Caco-2 (cell line): ENCODE data around the gene OR52M1. TPM values are rescaled to one million over a fixed set of nuclear protein-coding genes. Genes with fewer than 3 reads are reported as not detected.

Experiments
- BruUV-seq: library from RNA; stranded (reverse); fragments of 400-500 nt; replicated peaks from 2 replicates; lab custom pipeline; 2021; lab: Mats Ljungman, UMichigan
- CTCF ChIA-PET: fragments of 300-600 bp; sonication (Branson Sonifier 250); formaldehyde crosslinking; loops from one replicate; lab custom pipeline; 2022; ENCODE audit warnings: antibody characterized with exemption; lab: Charles Lee
- POLR2A ChIA-PET: fragments of 300-600 bp; sonication (Branson Sonifier 250); formaldehyde crosslinking; loops from one replicate; lab custom pipeline; 2022; ENCODE audit warnings: antibody characterized with exemption; lab: Charles Lee
- DNase-seq, 2 experiments: peaks; one replicate each; pipeline versions ENCODE4 v3.0.0 to v3.0.0-alpha.2; 2020 to 2022
- H3K27me3 ChIP-seq: replicated peaks from 2 replicates; pipeline ENCODE4 v1.6.0; 2011; ENCODE audit warnings: low read length; ENCODE audit not compliant: control insufficient read depth, insufficient read depth
- H3K36me3 ChIP-seq: 2 replicates; pipeline ENCODE4 v1.5.1; 2011; ENCODE audit warnings: low read length; ENCODE audit not compliant: control insufficient read depth, insufficient read depth
- H3K4me1 ChIP-seq: fragments of 250-450 bp; sonication (Bioruptor Pico); 2 replicates; pipeline ENCODE4 v1.5.1; 2020; ENCODE audit warnings: mild to moderate bottlenecking
- H3K4me3 ChIP-seq: 2 replicates; pipeline ENCODE4 v1.5.1; 2011; ENCODE audit warnings: low read depth, mild to moderate bottlenecking, control low read depth, low read length
- H3K9me3 ChIP-seq: fragments of 250-450 bp; sonication (Bioruptor Pico); 2 replicates; pipeline ENCODE4 v1.5.1; 2020; ENCODE audit warnings: mild to moderate bottlenecking, moderate library complexity
- H3K27ac Mint-ChIP-seq: one replicate; pipeline ENCODE4 v1.8.0; 2022; ENCODE audit warnings: mixed read lengths; ENCODE audit not compliant: unreplicated experiment
- H3K27me3 Mint-ChIP-seq: one replicate; pipeline ENCODE4 v1.8.0; 2022; ENCODE audit warnings: mixed read lengths; ENCODE audit not compliant: insufficient read depth, unreplicated experiment
- H3K36me3 Mint-ChIP-seq: one replicate; pipeline ENCODE4 v1.8.0; 2022; ENCODE audit warnings: mild to moderate bottlenecking, mixed read lengths; ENCODE audit not compliant: insufficient read depth, unreplicated experiment
- H3K4me1 Mint-ChIP-seq: one replicate; pipeline ENCODE4 v1.8.0; 2022; ENCODE audit warnings: low read depth, mixed read lengths; ENCODE audit not compliant: unreplicated experiment
- H3K4me3 Mint-ChIP-seq: one replicate; pipeline ENCODE4 v1.8.0; 2022; ENCODE audit warnings: mild to moderate bottlenecking, moderate library complexity, mixed read lengths; ENCODE audit not compliant: unreplicated experiment
- H3K9me3 Mint-ChIP-seq: one replicate; pipeline ENCODE4 v1.8.0; 2022; ENCODE audit warnings: mixed read lengths; ENCODE audit not compliant: unreplicated experiment
- CTCF ChIP-seq, 2 experiments: fragments of 200-600 bp in 1 of 2; IDR thresholded peaks; 1 replicate in 1 of 2; 2 replicates in 1 of 2; pipeline versions ENCODE4 v1.5.1 to v1.8.0; 2011 to 2022; ENCODE audit warnings: antibody characterized with exemption in 1 of 2, control low read depth in 1 of 2, inconsistent platforms in 1 of 2, low read depth in 1 of 2, low read length in 1 of 2, mild to moderate bottlenecking in 1 of 2, moderate library complexity in 1 of 2; ENCODE audit not compliant: insufficient read depth in 1 of 2, severe bottlenecking in 1 of 2, unreplicated experiment in 1 of 2
- intact Hi-C: fragments of 100-400 bp; cut with micrococcal nuclease; formaldehyde crosslinking; loops from one replicate; pipeline ENCODE4 v1.10.0; 2022; ENCODE audit not compliant: unreplicated experiment
- total RNA-seq: library from RNA; stranded (reverse); gene quantifications from 2 replicates; pipeline ENCODE4 v1.2.3, GENCODE V29; 2022

The OR52M1 gene
- total RNA-seq, 1 experiment from 2014 or later: not detected

- no TSS peak for BruUV-seq
- ChIA-PET CTCF (no interaction called here), POLR2A (no interaction called here)
- DNase-seq: no peak
- TF ChIP-seq CTCF (IDR thresholded peaks at IDR 0.05; ENCODE audit: insufficient read depth in 1 of 2, low read depth in 1 of 2, low read length in 1 of 2, severe bottlenecking in 1 of 2, unreplicated experiment in 1 of 2): no peak
- Mint-ChIP-seq H3K36me3 (no peaks in the 10 kb centered on the region), H3K4me3 (no peak overlapping the region), H3K27ac (no peak overlapping the region), H3K9me3 (no peaks in the 10 kb centered on the region), H3K27me3 (no peaks in the 10 kb centered on the region), H3K4me1 (no peaks in the 10 kb centered on the region)
- H3K9me3 ChIP-seq: no peaks in the 10 kb centered on the region
- no peaks in the 10 kb centered on the region for H3K36me3 ChIP-seq
- no peak overlapping the region for H3K4me3 ChIP-seq
- no peaks in the 10 kb centered on the region for H3K4me1 ChIP-seq
- no peaks in the 10 kb centered on the region; the same call in 1 of the 2 replicates for H3K27me3 ChIP-seq
- intact Hi-C loops: no loop called here
Observed at GRCh38 chr11:4569075-4569474, 24.1 kb downstream of the OR52M1 start.

GRCh38 chr11:4576880-4577279 is 31.9 kb downstream of the OR52M1 start:
- intact Hi-C loops: no loop called here
- no peak for DNase-seq

GRCh38 chr11:4577761-4578160 is 32.8 kb downstream of the OR52M1 start:
- H3K27me3 ChIP-seq: no peaks in the 10 kb centered on the region
- H3K36me3 ChIP-seq: no peaks in the 10 kb centered on the region
- CTCF ChIA-PET: no interaction called here
- intact Hi-C loops: no loop called here
- Mint-ChIP-seq H3K36me3 (no peaks in the 10 kb centered on the region), H3K27ac (no peak overlapping the region), H3K4me1 (no peaks in the 10 kb centered on the region), H3K9me3 (no peaks in the 10 kb centered on the region), H3K4me3 (no peak overlapping the region), H3K27me3 (peaks cover 10% of the 10 kb centered on the region)
- no peaks in the 10 kb centered on the region for H3K9me3 ChIP-seq
- H3K4me3 ChIP-seq: no peak overlapping the region
- DNase-seq: no peak
- POLR2A ChIA-PET: no interaction called here
- no TSS peak for BruUV-seq
- no peaks in the 10 kb centered on the region for H3K4me1 ChIP-seq
- TF ChIP-seq CTCF (IDR thresholded peaks at IDR 0.05; ENCODE audit: insufficient read depth in 1 of 2, low read depth in 1 of 2, low read length in 1 of 2, severe bottlenecking in 1 of 2, unreplicated experiment in 1 of 2): no peak

More at GRCh38 chr11:4576880-4577279, 31.9 kb downstream of the OR52M1 start:
- no peaks in the 10 kb centered on the region for H3K36me3 ChIP-seq
- Mint-ChIP-seq H3K36me3 (no peaks in the 10 kb centered on the region), H3K27me3 (peaks cover 8% of the 10 kb centered on the region), H3K27ac (no peak overlapping the region), H3K9me3 (no peaks in the 10 kb centered on the region), H3K4me3 (no peak overlapping the region), H3K4me1 (no peaks in the 10 kb centered on the region)
- no peaks in the 10 kb centered on the region for H3K27me3 ChIP-seq
- H3K9me3 ChIP-seq: no peaks in the 10 kb centered on the region
- BruUV-seq: no TSS peak
- no peak overlapping the region for H3K4me3 ChIP-seq
- no peaks in the 10 kb centered on the region for H3K4me1 ChIP-seq
- POLR2A ChIA-PET: no interaction called here
- CTCF ChIA-PET: no interaction called here
- no peak for TF ChIP-seq CTCF (IDR thresholded peaks at IDR 0.05; ENCODE audit: insufficient read depth in 1 of 2, low read depth in 1 of 2, low read length in 1 of 2, severe bottlenecking in 1 of 2, unreplicated experiment in 1 of 2)
